ENCODE results near the gene AKAIN1. TPM values are rescaled to one million over a fixed set of nuclear protein-coding genes. Genes with fewer than 3 reads are reported as not detected.

Gene AKAIN1
- total RNA-seq, 1 donor from 2014 or later: not detected

- H3K27ac ChIP-seq (replicated peaks): no peak overlapping the region
- DNase-seq: no peak
- intact Hi-C loops (cut with micrococcal nuclease): no loop called here
These were observed 86.8 kb downstream of the AKAIN1 start for GRCh38 chr18:5110266-5110665.

GRCh38 chr18:5107988-5108387 lies 89.1 kb downstream of the AKAIN1 start:
- no peak for TF ChIP-seq CTCF (IDR thresholded peaks at IDR 0.05; ENCODE audit: borderline replicate concordance)
- H3K4me1 ChIP-seq: no peaks in the 10 kb centered on the region

More at GRCh38 chr18:5110266-5110665, 86.8 kb downstream of the AKAIN1 start:
- TF ChIP-seq CTCF (IDR thresholded peaks at IDR 0.05; ENCODE audit: borderline replicate concordance): no peak
- Histone ChIP-seq H3K9me3 (replicated peaks) (peaks cover 14% of the 10 kb centered on the region), H3K36me3 (no peaks in the 10 kb centered on the region), H3K4me3 (no peak overlapping the region), H3K27me3 (ENCODE audit: low read depth) (no peaks in the 10 kb centered on the region), H3K4me1 (no peaks in the 10 kb centered on the region)

GRCh38 chr18:5106730-5107129 lies 90.3 kb downstream of the AKAIN1 start:
- intact Hi-C loops (cut with micrococcal nuclease): no loop called here
- no peaks in the 10 kb centered on the region for H3K27me3 ChIP-seq (ENCODE audit: low read depth)
- no peaks in the 10 kb centered on the region for H3K4me1 ChIP-seq
- H3K36me3 ChIP-seq: no peaks in the 10 kb centered on the region
- H3K9me3 ChIP-seq (replicated peaks): no peaks in the 10 kb centered on the region
- H3K4me3 ChIP-seq: no peak overlapping the region
- H3K27ac ChIP-seq (replicated peaks): no peak overlapping the region
- no peak for DNase-seq
- no peak for TF ChIP-seq CTCF (IDR thresholded peaks at IDR 0.05; ENCODE audit: borderline replicate concordance)

More at GRCh38 chr18:5107988-5108387, 89.1 kb downstream of the AKAIN1 start:
- no peak overlapping the region for H3K27ac ChIP-seq (replicated peaks)
- no peaks in the 10 kb centered on the region for H3K9me3 ChIP-seq (replicated peaks)
- no peaks in the 10 kb centered on the region for H3K36me3 ChIP-seq
- H3K4me3 ChIP-seq: no peak overlapping the region
- no peak for DNase-seq
- no peaks in the 10 kb centered on the region for H3K27me3 ChIP-seq (ENCODE audit: low read depth)
- intact Hi-C loops (cut with micrococcal nuclease): no loop called here

GRCh38 chr18:5104246-5104645 lies 92.8 kb downstream of the AKAIN1 start:
- intact Hi-C loops (cut with micrococcal nuclease): no loop called here
- Histone ChIP-seq H3K4me3 (no peak overlapping the region), H3K27ac (replicated peaks) (no peak overlapping the region), H3K27me3 (ENCODE audit: low read depth) (no peaks in the 10 kb centered on the region), H3K9me3 (replicated peaks) (no peaks in the 10 kb centered on the region), H3K4me1 (no peaks in the 10 kb centered on the region), H3K36me3 (no peaks in the 10 kb centered on the region)
- no peak for TF ChIP-seq CTCF (IDR thresholded peaks at IDR 0.05; ENCODE audit: borderline replicate concordance)
- no peak for DNase-seq

GRCh38 chr18:5103693-5104092 lies 93.4 kb downstream of the AKAIN1 start:
- no peak for TF ChIP-seq CTCF (IDR thresholded peaks at IDR 0.05; ENCODE audit: borderline replicate concordance)
- intact Hi-C loops (cut with micrococcal nuclease): no loop called here
- DNase-seq: no peak

GRCh38 chr18:5103286-5103685 lies 93.8 kb downstream of the AKAIN1 start:
- intact Hi-C loops (cut with micrococcal nuclease): no loop called here
- no peak overlapping the region for H3K4me3 ChIP-seq
- H3K27ac ChIP-seq (replicated peaks): no peak overlapping the region
- no peaks in the 10 kb centered on the region for H3K9me3 ChIP-seq (replicated peaks)
- H3K4me1 ChIP-seq: no peaks in the 10 kb centered on the region
- no peak for DNase-seq
- TF ChIP-seq CTCF (IDR thresholded peaks at IDR 0.05; ENCODE audit: borderline replicate concordance): no peak
- no peaks in the 10 kb centered on the region for H3K36me3 ChIP-seq
- H3K27me3 ChIP-seq (ENCODE audit: low read depth): no peaks in the 10 kb centered on the region

More at GRCh38 chr18:5103693-5104092, 93.4 kb downstream of the AKAIN1 start:
- no peaks in the 10 kb centered on the region for H3K36me3 ChIP-seq
- no peaks in the 10 kb centered on the region for H3K4me1 ChIP-seq
- no peak overlapping the region for H3K4me3 ChIP-seq
- no peak overlapping the region for H3K27ac ChIP-seq (replicated peaks)
- H3K27me3 ChIP-seq (ENCODE audit: low read depth): no peaks in the 10 kb centered on the region
- no peaks in the 10 kb centered on the region for H3K9me3 ChIP-seq (replicated peaks)
